ENCODE measurements around the gene FAM89B.

Gene FAM89B

GRCh38 chr11:65591939-65592857 lies 19.9 kb downstream of the FAM89B start:
- DNase-seq, result no peak

GRCh38 chr11:65592858-65593517 lies 20.6 kb downstream of the FAM89B start:
- DNase-seq, result no peak

GRCh38 chr11:65593518-65594414 lies 21.4 kb downstream of the FAM89B start:
- no peak for DNase-seq

GRCh38 chr11:65595131-65595530 lies 22.8 kb downstream of the FAM89B start:
- no peak for DNase-seq

- DNase-seq, result no peak
Measured at GRCh38 chr11:65595543-65596281, 23.4 kb downstream of the FAM89B start, which contains the start of gene KCNK7. TSS of gene KCNK7 (minus strand) at chr11:65595800. CDS start at chr11:65595772, 28 bp downstream.

GRCh38 chr11:65596520-65596919 lies 24.2 kb downstream of the FAM89B start:
- DNase-seq, result no peak

- no peak for DNase-seq
Measured at GRCh38 chr11:65598258-65598699, 25.9 kb downstream of the FAM89B start.

GRCh38 chr11:65599216-65599954 lies 27.0 kb downstream of the FAM89B start:
- no peak for DNase-seq

GRCh38 chr11:65599955-65600246 lies 27.6 kb downstream of the FAM89B start:
- no peak for DNase-seq

- DNase-seq, result no peak
Measured at GRCh38 chr11:65604258-65604657, 31.9 kb downstream of the FAM89B start.

GRCh38 chr11:65606876-65607613 lies 34.7 kb downstream of the FAM89B start:
- DNase-seq, result peak; percentile 90

GRCh38 chr11:65607614-65608426 lies 35.5 kb downstream of the FAM89B start:
- DNase-seq, result no peak

GRCh38 chr11:65609229-65609628 lies 36.9 kb downstream of the FAM89B start:
- no peak for DNase-seq

GRCh38 chr11:65609665-65610064 lies 37.3 kb downstream of the FAM89B start:
- no peak for DNase-seq

GRCh38 chr11:65610404-65610803 lies 38.1 kb downstream of the FAM89B start:
- DNase-seq, result no peak

GRCh38 chr11:65611028-65611757 lies 38.9 kb downstream of the FAM89B start:
- peak; percentile 21 for DNase-seq

- peak; percentile 47 for DNase-seq
Measured at GRCh38 chr11:65611758-65612603, 39.6 kb downstream of the FAM89B start.

GRCh38 chr11:65612691-65613090 lies 40.4 kb downstream of the FAM89B start:
- DNase-seq, result no peak

Measured in EL (cell line).